Measurements from ENCODE around the gene GSTT2B. TPM values are rescaled to one million over a fixed set of nuclear protein-coding genes. Genes with fewer than 3 reads are reported as not detected.
A peak's percentile ranks its signal among the peaks of the same experiment; 100 is the strongest.
"Not testable (repeated sequence)": the region's sequence is repeated elsewhere in the genome, so short reads cannot be mapped to it uniquely, and the experiment has no call there.

GSTT2B gene, protein sequence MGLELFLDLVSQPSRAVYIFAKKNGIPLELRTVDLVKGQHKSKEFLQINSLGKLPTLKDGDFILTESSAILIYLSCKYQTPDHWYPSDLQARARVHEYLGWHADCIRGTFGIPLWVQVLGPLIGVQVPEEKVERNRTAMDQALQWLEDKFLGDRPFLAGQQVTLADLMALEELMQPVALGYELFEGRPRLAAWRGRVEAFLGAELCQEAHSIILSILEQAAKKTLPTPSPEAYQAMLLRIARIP
- total RNA-seq (0.24 and 1.3 TPM in 2 replicates), polyA plus RNA-seq (3.0 and 5.6 TPM in 2 replicates)

DNA sequence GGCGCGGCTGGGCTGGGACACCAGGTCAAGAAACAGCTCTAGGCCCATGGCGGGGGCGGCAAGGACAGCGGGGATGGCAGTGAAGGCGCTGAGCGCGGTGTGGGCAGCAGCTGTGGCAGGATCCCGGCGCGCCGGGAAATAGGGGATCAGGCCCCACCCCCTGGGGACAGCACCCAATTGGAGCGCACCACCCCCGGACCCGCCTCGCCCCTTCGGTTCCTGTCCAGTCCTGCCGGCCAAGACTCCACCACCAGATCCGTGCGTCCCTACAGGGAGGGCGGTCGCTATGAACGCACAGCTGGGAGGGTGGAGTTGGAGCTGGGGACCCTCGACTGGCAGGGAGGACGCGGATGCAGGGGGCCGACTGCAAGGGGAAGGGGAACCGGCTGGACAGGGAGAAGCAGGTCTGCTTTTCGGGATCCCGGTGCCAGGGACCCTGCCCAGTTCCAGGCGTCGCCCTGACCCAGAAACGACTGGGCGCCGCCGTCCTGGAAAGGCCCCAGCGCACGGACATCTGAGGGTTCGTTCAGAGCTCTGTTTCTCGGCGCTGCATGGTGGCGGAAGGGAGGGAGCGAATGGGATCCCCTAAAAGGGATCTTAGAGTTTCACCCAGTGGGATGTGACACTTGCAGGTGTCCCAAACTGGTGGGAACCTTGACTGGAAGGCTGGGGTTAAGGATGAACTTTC is at the start of gene GSTT2B:
Gene GSTT2B, minus strand, starts transcription at position 112 of the 688 bp plus-strand sequence. Its CDS starts 64 bp downstream, at position 48.
- H3K4me2 ChIP-seq; H3K4me3 ChIP-seq; H3K4me1 ChIP-seq (ENCODE audit: insufficient read depth); H3K27me3 ChIP-seq; H3K9me3 ChIP-seq (ENCODE audit: low read depth); H2AFZ ChIP-seq; DNase-seq (ENCODE audit: low spot score); H3K9me2 ChIP-seq (replicated peaks; ENCODE audit: insufficient read depth); H3K79me2 ChIP-seq; H3K36me3 ChIP-seq (replicated peaks; ENCODE audit: insufficient read depth, low read depth); H3K27ac ChIP-seq; H4K20me1 ChIP-seq (ENCODE audit: insufficient read depth, poor library complexity, severe bottlenecking): not testable (repeated sequence)
- no CpG with 5 or more reads among the region's 43 CpGs for WGBS (ENCODE audit: low lambda C conversion rate, missing lambda C conversion rate)

DNA sequence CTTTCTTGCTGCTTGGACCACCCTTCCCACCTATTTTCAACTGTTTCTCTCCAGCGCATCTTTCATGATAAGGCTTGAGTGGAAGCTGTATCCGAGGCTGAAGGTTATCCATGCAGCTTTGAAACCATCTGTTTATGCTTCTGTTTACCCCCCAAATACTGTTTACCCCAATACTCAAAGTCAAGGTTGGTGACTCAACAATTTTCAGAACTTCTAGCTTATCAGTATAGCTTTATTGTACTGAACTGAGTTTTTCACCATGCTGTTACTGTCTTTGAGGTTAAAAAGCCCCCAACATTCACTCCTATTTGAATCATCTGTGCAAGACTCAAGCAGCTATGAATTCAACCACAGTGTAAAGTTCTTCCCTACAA is 49.0 kb upstream of the GSTT2B start:
- no peaks in the 10 kb centered on the region for H3K27me3 ChIP-seq
- H3K27ac ChIP-seq, result no peak overlapping the region
- no peak overlapping the region for H3K4me2 ChIP-seq
- no peak overlapping the region for H2AFZ ChIP-seq
- H3K36me3 ChIP-seq (replicated peaks; ENCODE audit: insufficient read depth, low read depth), result no peaks in the 10 kb centered on the region
- no peak overlapping the region for H3K4me3 ChIP-seq
- no peaks in the 10 kb centered on the region for H4K20me1 ChIP-seq (ENCODE audit: insufficient read depth, poor library complexity, severe bottlenecking)
- peaks cover 12% of the 10 kb centered on the region for H3K4me1 ChIP-seq (ENCODE audit: insufficient read depth)
- peaks cover 36% of the 10 kb centered on the region for H3K79me2 ChIP-seq
- 90% methylated on average over 2 of the region's 2 CpGs for WGBS (ENCODE audit: low lambda C conversion rate, missing lambda C conversion rate)
- no peaks in the 10 kb centered on the region for H3K9me2 ChIP-seq (replicated peaks; ENCODE audit: insufficient read depth)
- no peaks in the 10 kb centered on the region for H3K9me3 ChIP-seq (ENCODE audit: low read depth)
- no peak for DNase-seq (ENCODE audit: low spot score)
- TF ChIP-seq, protein P1, sequence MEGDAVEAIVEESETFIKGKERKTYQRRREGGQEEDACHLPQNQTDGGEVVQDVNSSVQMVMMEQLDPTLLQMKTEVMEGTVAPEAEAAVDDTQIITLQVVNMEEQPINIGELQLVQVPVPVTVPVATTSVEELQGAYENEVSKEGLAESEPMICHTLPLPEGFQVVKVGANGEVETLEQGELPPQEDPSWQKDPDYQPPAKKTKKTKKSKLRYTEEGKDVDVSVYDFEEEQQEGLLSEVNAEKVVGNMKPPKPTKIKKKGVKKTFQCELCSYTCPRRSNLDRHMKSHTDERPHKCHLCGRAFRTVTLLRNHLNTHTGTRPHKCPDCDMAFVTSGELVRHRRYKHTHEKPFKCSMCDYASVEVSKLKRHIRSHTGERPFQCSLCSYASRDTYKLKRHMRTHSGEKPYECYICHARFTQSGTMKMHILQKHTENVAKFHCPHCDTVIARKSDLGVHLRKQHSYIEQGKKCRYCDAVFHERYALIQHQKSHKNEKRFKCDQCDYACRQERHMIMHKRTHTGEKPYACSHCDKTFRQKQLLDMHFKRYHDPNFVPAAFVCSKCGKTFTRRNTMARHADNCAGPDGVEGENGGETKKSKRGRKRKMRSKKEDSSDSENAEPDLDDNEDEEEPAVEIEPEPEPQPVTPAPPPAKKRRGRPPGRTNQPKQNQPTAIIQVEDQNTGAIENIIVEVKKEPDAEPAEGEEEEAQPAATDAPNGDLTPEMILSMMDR (IDR thresholded peaks at IDR 0.05; ENCODE audit: poor library complexity), result no peak
- TF ChIP-seq EZH2 (IDR thresholded peaks at IDR 0.05; ENCODE audit: borderline replicate concordance) (no peak), EZH2phosphoT487 (IDR thresholded peaks at IDR 0.05; ENCODE audit: low read depth, severe bottlenecking, unreplicated experiment) (no peak)

DNA sequence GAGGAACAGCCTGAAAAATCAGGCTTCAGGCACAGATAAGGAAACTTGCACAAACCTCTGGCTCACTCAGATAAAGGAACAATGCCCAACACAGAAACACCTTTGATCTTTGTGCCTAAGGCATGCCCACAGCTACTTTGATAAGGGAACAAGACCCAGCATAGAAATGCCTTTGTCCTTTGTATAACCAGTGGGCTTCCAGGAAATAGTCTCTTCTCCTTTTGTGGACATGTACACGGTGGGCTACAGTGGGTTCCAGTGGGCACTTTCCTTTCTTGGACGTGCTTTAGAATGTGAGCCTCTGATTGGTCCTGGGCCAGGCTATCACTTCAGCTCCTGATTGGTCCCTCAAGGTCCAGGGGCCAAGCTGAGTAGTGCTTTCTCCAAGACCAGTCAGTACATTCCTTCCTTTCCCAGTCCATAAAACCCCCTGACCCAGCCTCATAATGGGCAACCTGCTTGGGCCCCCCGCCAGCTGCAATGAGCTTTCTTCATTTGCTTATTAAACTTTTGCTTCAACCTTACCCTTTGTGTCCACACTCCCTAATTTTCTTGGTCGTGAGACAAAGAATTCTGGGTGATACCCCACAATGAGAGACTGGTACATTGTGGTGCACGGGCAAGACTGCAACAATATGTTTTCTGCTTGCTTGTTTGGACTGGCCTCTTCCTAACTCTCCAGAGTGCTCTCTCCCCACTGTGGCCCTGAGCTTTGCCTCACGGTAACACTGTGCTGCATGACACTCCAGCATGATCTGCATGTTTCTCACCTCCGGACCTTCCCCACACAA is 48.4 kb upstream of the GSTT2B start:
- Histone ChIP-seq H3K27ac (peak overlapping the region; percentile 64), H3K4me2 (no peak overlapping the region)

DNA sequence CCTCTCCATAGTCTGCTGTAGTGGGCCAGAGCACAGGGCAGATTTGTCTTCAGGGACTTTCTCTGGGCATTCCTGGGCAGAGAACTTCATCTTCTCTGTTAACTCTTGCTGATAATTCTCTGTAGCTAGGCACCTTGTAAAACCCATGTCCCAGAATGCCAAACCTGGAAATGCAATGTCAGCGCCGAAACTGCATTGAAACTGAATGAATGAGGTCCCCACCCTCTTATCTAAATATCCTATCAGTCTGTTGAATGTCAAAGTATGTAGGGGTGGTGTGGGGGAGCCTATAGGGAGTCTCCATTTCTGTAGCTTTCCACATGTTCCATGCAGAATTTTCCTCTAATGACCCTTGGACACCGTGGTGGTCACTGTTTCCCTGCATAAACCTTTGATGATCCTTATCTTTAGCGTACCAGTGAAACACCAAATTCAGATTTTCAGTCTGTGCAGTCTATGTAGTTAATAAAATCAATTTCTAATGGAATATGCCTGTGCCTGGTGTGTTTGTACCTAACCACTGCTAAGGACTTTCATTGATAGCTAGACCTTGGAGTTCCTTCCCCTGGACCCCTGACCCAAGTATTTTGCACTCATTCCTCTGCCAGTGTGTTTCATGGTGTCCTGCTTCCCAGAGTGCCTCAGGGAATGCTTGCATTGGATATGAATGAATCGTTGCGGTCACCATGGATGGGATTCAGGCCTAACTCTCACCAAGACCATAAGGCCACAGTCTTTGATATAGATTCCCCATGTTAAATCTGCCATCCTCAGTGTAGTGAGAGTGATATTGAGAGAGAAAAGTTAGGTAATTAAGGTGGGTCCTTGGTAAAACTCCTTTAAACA is 47.6 kb upstream of the GSTT2B start:
- no peaks in the 10 kb centered on the region for H3K9me2 ChIP-seq (replicated peaks; ENCODE audit: insufficient read depth)
- peaks cover 22% of the 10 kb centered on the region for H3K79me2 ChIP-seq
- 78% methylated on average over 6 of the region's 6 CpGs for WGBS (ENCODE audit: low lambda C conversion rate, missing lambda C conversion rate)
- H3K4me2 ChIP-seq, result no peak overlapping the region
- no peaks in the 10 kb centered on the region for H3K36me3 ChIP-seq (replicated peaks; ENCODE audit: insufficient read depth, low read depth)
- no peak for DNase-seq (ENCODE audit: low spot score)
- H3K27ac ChIP-seq, result peak overlapping the region; percentile 64
- no peaks in the 10 kb centered on the region for H3K9me3 ChIP-seq (ENCODE audit: low read depth)
- peak overlapping the region; percentile 32 for H2AFZ ChIP-seq
- no peak overlapping the region for H3K4me3 ChIP-seq
- TF ChIP-seq, protein P1 (IDR thresholded peaks at IDR 0.05; ENCODE audit: poor library complexity), result no peak
- no peak for TF ChIP-seq EZH2phosphoT487 (IDR thresholded peaks at IDR 0.05; ENCODE audit: low read depth, severe bottlenecking, unreplicated experiment)
- TF ChIP-seq EZH2 (IDR thresholded peaks at IDR 0.05; ENCODE audit: borderline replicate concordance), result no peak
- peaks cover 12% of the 10 kb centered on the region for H3K4me1 ChIP-seq (ENCODE audit: insufficient read depth)
- H4K20me1 ChIP-seq (ENCODE audit: insufficient read depth, poor library complexity, severe bottlenecking), result no peaks in the 10 kb centered on the region
- no peaks in the 10 kb centered on the region for H3K27me3 ChIP-seq

More for the DNA sequence above, 48.4 kb upstream of the GSTT2B start:
- H3K9me3 ChIP-seq (ENCODE audit: low read depth), result no peaks in the 10 kb centered on the region
- no peak overlapping the region for H3K4me3 ChIP-seq
- no peaks in the 10 kb centered on the region for H3K36me3 ChIP-seq (replicated peaks; ENCODE audit: insufficient read depth, low read depth)
- TF ChIP-seq EZH2 (IDR thresholded peaks at IDR 0.05; ENCODE audit: borderline replicate concordance), result no peak
- H4K20me1 ChIP-seq (ENCODE audit: insufficient read depth, poor library complexity, severe bottlenecking), result no peaks in the 10 kb centered on the region
- no peak for DNase-seq (ENCODE audit: low spot score)
- no peaks in the 10 kb centered on the region for H3K9me2 ChIP-seq (replicated peaks; ENCODE audit: insufficient read depth)
- H3K27me3 ChIP-seq, result no peaks in the 10 kb centered on the region
- H2AFZ ChIP-seq, result peak overlapping the region; percentile 32
- peaks cover 12% of the 10 kb centered on the region for H3K4me1 ChIP-seq (ENCODE audit: insufficient read depth)
- peaks cover 30% of the 10 kb centered on the region for H3K79me2 ChIP-seq
- WGBS (ENCODE audit: low lambda C conversion rate, missing lambda C conversion rate), result 76% methylated on average over 7 of the region's 7 CpGs

Data from hepatocyte (in vitro differentiated cells).